B cell (primary cell): ENCODE measurements around the gene PPP2R3A. TPM values are rescaled to one million over a fixed set of nuclear protein-coding genes. Genes with fewer than 3 reads are reported as not detected.

ENCODE experiments used
- ATAC-seq: fragments of 200-7000 bp; cut with Tn5 transposase; one replicate; pipeline ENCODE4 v1.10.0; 2021; ENCODE audit warnings: low read depth, mild to moderate bottlenecking, moderate number of reproducible peaks, moderate library complexity
- CTCF ChIA-PET: fragments of 350-600 bp; sonication (Branson Sonifier 250); formaldehyde crosslinking; loops from one replicate; lab custom pipeline; 2021; ENCODE audit warnings: antibody characterized with exemption, inconsistent platforms; lab: Charles Lee
- POLR2A ChIA-PET: fragments of 350-600 bp; sonication (Branson Sonifier 250); formaldehyde crosslinking; loops from one replicate; lab custom pipeline; 2021; ENCODE audit warnings: antibody characterized with exemption; lab: Charles Lee
- DNase-seq: peaks from one replicate; pipeline ENCODE4 v3.0.0; 2013
- H2AFZ ChIP-seq: 2 replicates; pipeline ENCODE4 v1.6.1; 2012; ENCODE audit warnings: mild to moderate bottlenecking, low read depth, low read length; ENCODE audit not compliant: insufficient read depth, poor library complexity, severe bottlenecking
- H3K27ac ChIP-seq, 2 donors: 1 replicate in 1 of 2; 2 replicates in 1 of 2; pipeline ENCODE4 v1.5.1; 2012 to 2013; ENCODE audit warnings: low read length in 2 of 2, mild to moderate bottlenecking in 2 of 2, moderate library complexity in 1 of 2
- H3K27me3 ChIP-seq, 4 experiments: fragments of 200-600 bp in 1 of 4; sonication (generic) in 1 of 4; replicated peaks in 1 of 4; 1 replicate in 2 of 4; 2 replicates in 2 of 4; pipeline versions ENCODE4 v1.6.1 to v1.7.0; 2013 to 2016; ENCODE audit warnings: low read length in 3 of 4, mild to moderate bottlenecking in 2 of 4, mixed read lengths in 1 of 4, moderate library complexity in 1 of 4; ENCODE audit not compliant: insufficient read depth in 4 of 4, control insufficient read depth in 3 of 4; ENCODE audit errors: control extremely low read depth in 1 of 4
- H3K36me3 ChIP-seq, 2 experiments: replicated peaks in 1 of 2; 1 replicate in 1 of 2; 2 replicates in 1 of 2; pipeline versions ENCODE4 v1.6.1 to v1.7.1; 2013; ENCODE audit warnings: low read length in 1 of 2; ENCODE audit not compliant: insufficient read depth in 2 of 2, control insufficient read depth in 1 of 2; ENCODE audit errors: control extremely low read depth in 1 of 2, extremely low read depth in 1 of 2
- H3K4me1 ChIP-seq, 2 donors: fragments of 200-600 bp in 1 of 2; sonication (generic) in 1 of 2; 1 replicate in 1 of 2; 2 replicates in 1 of 2; pipeline versions ENCODE4 v1.5.1 to v1.6.1; 2013 to 2017; ENCODE audit warnings: low read length in 2 of 2; ENCODE audit not compliant: control insufficient read depth in 2 of 2, insufficient read depth in 2 of 2
- H3K4me2 ChIP-seq: replicated peaks from 2 replicates; pipeline ENCODE3; 2012; ENCODE audit warnings: mild to moderate bottlenecking, low read depth, low read length; ENCODE audit not compliant: poor library complexity, severe bottlenecking
- H3K4me3 ChIP-seq, 5 experiments: fragments of 200-600 bp in 1 of 5; sonication (generic) in 1 of 5; 1 replicate in 3 of 5; 2 replicates in 2 of 5; pipeline versions ENCODE4 v1.5.1 to v1.7.0; 2011 to 2016; ENCODE audit warnings: low read length in 4 of 5, mild to moderate bottlenecking in 4 of 5, low read depth in 2 of 5, control low read depth in 1 of 5, moderate library complexity in 1 of 5; ENCODE audit not compliant: insufficient read depth in 1 of 5; ENCODE audit errors: control extremely low read depth in 1 of 5, extremely low read depth in 1 of 5
- H3K79me2 ChIP-seq: fragments of 200-600 bp; sonication (generic); one replicate; pipeline ENCODE4 v1.6.0; 2016; ENCODE audit warnings: low read length; ENCODE audit not compliant: control insufficient read depth, insufficient read depth
- H3K9ac ChIP-seq: fragments of 200-600 bp; sonication (generic); 2 replicates; pipeline ENCODE4 v1.6.1; 2017; ENCODE audit warnings: mild to moderate bottlenecking, low read length, moderate library complexity
- H3K9me3 ChIP-seq, 3 donors: one replicate each; pipeline versions ENCODE4 v1.6.1 to v1.7.1; 2013; ENCODE audit warnings: low read length in 2 of 3; ENCODE audit not compliant: control insufficient read depth in 2 of 3, insufficient read depth in 1 of 3; ENCODE audit errors: control extremely low read depth in 1 of 3
- H4K20me1 ChIP-seq: 2 replicates; pipeline ENCODE4 v1.6.0; 2012; ENCODE audit warnings: mild to moderate bottlenecking, low read length; ENCODE audit not compliant: insufficient read depth, control insufficient read depth, poor library complexity, severe bottlenecking
- H3K27ac Mint-ChIP-seq: one replicate; pipeline ENCODE4 v1.8.0; 2021; ENCODE audit warnings: mixed read lengths
- H3K27me3 Mint-ChIP-seq: one replicate; pipeline ENCODE4 v1.8.0; 2021; ENCODE audit warnings: mixed read lengths
- H3K4me1 Mint-ChIP-seq: one replicate; pipeline ENCODE4 v1.8.0; 2021; ENCODE audit warnings: mixed read lengths
- H3K4me3 Mint-ChIP-seq: one replicate; pipeline ENCODE4 v1.8.0; 2021; ENCODE audit warnings: mixed read lengths
- H3K9me3 Mint-ChIP-seq: one replicate; pipeline ENCODE4 v1.8.0; 2022; ENCODE audit warnings: mixed read lengths; ENCODE audit not compliant: insufficient read depth
- EZH2 ChIP-seq: IDR thresholded peaks from 2 replicates; pipeline ENCODE4 v1.6.1; 2012; ENCODE audit warnings: borderline replicate concordance, low read depth, mild to moderate bottlenecking, moderate library complexity, low read length; ENCODE audit not compliant: insufficient read depth, poor library complexity, severe bottlenecking
- WGBS: methylation state at CpG from one replicate; pipeline ENCODE4 v1.1.5; 2013; ENCODE audit warnings: missing lambda C conversion rate; ENCODE audit not compliant: insufficient coverage; 5-methylcytosine and 5-hydroxymethylcytosine counted together
- intact Hi-C: fragments of 100-400 bp; cut with micrococcal nuclease; formaldehyde crosslinking; loops from one replicate; pipeline ENCODE4 v1.10.0; 2022
- polyA plus RNA-seq: library from polyadenylated mRNA; depleted of rRNA; stranded (reverse); fragments of >200 nt; gene quantifications from 2 replicates; pipeline ENCODE4 v1.2.3, GENCODE V29; 2012
- total RNA-seq, 2 donors: library from RNA; stranded (reverse); fragments of 120-200 nt in 1 of 2; gene quantifications; 1 replicate in 1 of 2; 2 replicates in 1 of 2; pipeline versions ENCODE4 v1.2.3 to v1.2.4, GENCODE V29; 2013 to 2022
- TF ChIP-seq, protein P1 (sequence below): fragments of 200-600 bp; IDR thresholded peaks from one replicate; pipeline ENCODE4 v1.8.0; 2022; ENCODE audit warnings: antibody characterized with exemption, mild to moderate bottlenecking

Gene PPP2R3A
- total and polyA plus RNA-seq, 2 donors (not counting 1 experiment from before 2014, with no cell fraction given), result 0.03 to 0.22 TPM

DNA sequence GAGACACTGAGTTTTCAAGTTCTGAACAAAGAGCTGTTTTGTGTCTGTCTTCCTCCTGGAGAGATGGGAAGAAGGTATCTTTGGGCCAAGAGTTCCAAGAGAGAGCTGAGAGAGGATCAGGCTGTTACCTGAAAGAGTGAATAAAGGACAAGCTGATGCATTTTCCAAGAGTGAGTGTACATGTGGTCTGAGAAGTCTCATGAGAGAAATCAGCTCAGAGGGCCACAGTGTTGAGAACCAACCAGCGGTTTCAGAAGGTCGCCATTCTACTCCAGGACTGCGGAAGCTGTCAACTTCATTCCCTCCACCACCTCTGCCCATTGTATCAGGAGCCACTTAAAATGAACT lies 42.7 kb upstream of the PPP2R3A start:
- H3K4me3 Mint-ChIP-seq, result no peak overlapping the region
- DNase-seq (no peak), ATAC-seq (no peak)
- Histone ChIP-seq H3K79me2 (no peaks in the 10 kb centered on the region), H3K4me3 (no peak overlapping the region), H3K4me1 (no peaks in the 10 kb centered on the region), H3K36me3 (no peaks in the 10 kb centered on the region), H3K27me3 (no peaks in the 10 kb centered on the region), H3K9ac (no peak overlapping the region), H4K20me1 (no peaks in the 10 kb centered on the region), H3K4me2 (no peak overlapping the region), H3K27ac (no peak overlapping the region), H3K9me3 (no peaks in the 10 kb centered on the region), H2AFZ (no peak overlapping the region)
- no peaks in the 10 kb centered on the region for H3K9me3 Mint-ChIP-seq
- ChIA-PET CTCF (no interaction called here), POLR2A (no interaction called here)
- no peaks in the 10 kb centered on the region for H3K4me1 Mint-ChIP-seq
- WGBS, result 95% methylated on average over 3 of the region's 3 CpGs
- H3K27ac Mint-ChIP-seq, result no peak overlapping the region
- intact Hi-C loops, result no loop called here
- H3K27me3 Mint-ChIP-seq, result peaks cover 22% of the 10 kb centered on the region
- TF ChIP-seq, protein P1, sequence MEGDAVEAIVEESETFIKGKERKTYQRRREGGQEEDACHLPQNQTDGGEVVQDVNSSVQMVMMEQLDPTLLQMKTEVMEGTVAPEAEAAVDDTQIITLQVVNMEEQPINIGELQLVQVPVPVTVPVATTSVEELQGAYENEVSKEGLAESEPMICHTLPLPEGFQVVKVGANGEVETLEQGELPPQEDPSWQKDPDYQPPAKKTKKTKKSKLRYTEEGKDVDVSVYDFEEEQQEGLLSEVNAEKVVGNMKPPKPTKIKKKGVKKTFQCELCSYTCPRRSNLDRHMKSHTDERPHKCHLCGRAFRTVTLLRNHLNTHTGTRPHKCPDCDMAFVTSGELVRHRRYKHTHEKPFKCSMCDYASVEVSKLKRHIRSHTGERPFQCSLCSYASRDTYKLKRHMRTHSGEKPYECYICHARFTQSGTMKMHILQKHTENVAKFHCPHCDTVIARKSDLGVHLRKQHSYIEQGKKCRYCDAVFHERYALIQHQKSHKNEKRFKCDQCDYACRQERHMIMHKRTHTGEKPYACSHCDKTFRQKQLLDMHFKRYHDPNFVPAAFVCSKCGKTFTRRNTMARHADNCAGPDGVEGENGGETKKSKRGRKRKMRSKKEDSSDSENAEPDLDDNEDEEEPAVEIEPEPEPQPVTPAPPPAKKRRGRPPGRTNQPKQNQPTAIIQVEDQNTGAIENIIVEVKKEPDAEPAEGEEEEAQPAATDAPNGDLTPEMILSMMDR, result no peak
- TF ChIP-seq EZH2, result no peak

GRCh38 chr3:135924506-135924905 lies 41.0 kb upstream of the PPP2R3A start:
- H2AFZ ChIP-seq, result no peak overlapping the region
- H3K4me3 ChIP-seq, result no peak overlapping the region
- H3K27ac ChIP-seq, result no peak overlapping the region
- no peaks in the 10 kb centered on the region for H4K20me1 ChIP-seq
- no peaks in the 10 kb centered on the region for H3K27me3 ChIP-seq
- H3K79me2 ChIP-seq, result no peaks in the 10 kb centered on the region
- no peaks in the 10 kb centered on the region for H3K9me3 ChIP-seq
- WGBS, result 71% methylated on average over 1 of the region's 1 CpG
- Mint-ChIP-seq H3K27me3 (peaks cover 10% of the 10 kb centered on the region), H3K4me1 (no peaks in the 10 kb centered on the region), H3K27ac (no peak overlapping the region), H3K9me3 (no peaks in the 10 kb centered on the region), H3K4me3 (no peak overlapping the region)
- intact Hi-C loops, result no loop called here
- no peak overlapping the region for H3K4me2 ChIP-seq
- no peaks in the 10 kb centered on the region for H3K4me1 ChIP-seq
- TF ChIP-seq EZH2, result no peak
- TF ChIP-seq, protein P1, result no peak
- no peak for ATAC-seq
- CTCF ChIA-PET, result no interaction called here
- no peak for DNase-seq
- no peaks in the 10 kb centered on the region for H3K36me3 ChIP-seq
- H3K9ac ChIP-seq, result no peak overlapping the region
- POLR2A ChIA-PET, result no interaction called here
